GM18907 (cell line): ENCODE measurements around the gene DYNLT3.
A peak's percentile ranks its signal among the peaks of the same experiment; 100 is the strongest.

Source experiments
- ATAC-seq: cut with Tn5 transposase; IDR thresholded peaks from one replicate; pipeline ENCODE4 v1.9.1; 2021; ENCODE audit warnings: mild to moderate bottlenecking, moderate library complexity; ENCODE audit not compliant: unreplicated experiment

DYNLT3 gene

GRCh38 chrX:37846141-37846540 lies 1.2 kb downstream of the DYNLT3 start:
- no peak for ATAC-seq

GRCh38 chrX:37844622-37845021 lies 2.7 kb downstream of the DYNLT3 start:
- no peak for ATAC-seq

- ATAC-seq: no peak
Observed at GRCh38 chrX:37840931-37841330, 6.4 kb downstream of the DYNLT3 start.

GRCh38 chrX:37834937-37835336 lies 12.4 kb downstream of the DYNLT3 start:
- ATAC-seq: no peak

GRCh38 chrX:37830371-37830770 lies 17.0 kb downstream of the DYNLT3 start:
- no peak for ATAC-seq

- no peak for ATAC-seq
Observed at GRCh38 chrX:37829721-37830120, 17.6 kb downstream of the DYNLT3 start.

- peak; percentile 72 for ATAC-seq
Observed at GRCh38 chrX:37825215-37825842, 22.0 kb downstream of the DYNLT3 start.

- no peak for ATAC-seq
Observed at GRCh38 chrX:37824491-37825214, 22.7 kb downstream of the DYNLT3 start.

GRCh38 chrX:37820646-37821045 lies 26.7 kb downstream of the DYNLT3 start:
- ATAC-seq: no peak

GRCh38 chrX:37818031-37818430 lies 29.3 kb downstream of the DYNLT3 start:
- peak; percentile 51 for ATAC-seq

- peak; percentile 46 for ATAC-seq
Observed at GRCh38 chrX:37817579-37817978, 29.8 kb downstream of the DYNLT3 start.

- no peak for ATAC-seq
Observed at GRCh38 chrX:37817176-37817575, 30.2 kb downstream of the DYNLT3 start.

GRCh38 chrX:37816766-37817165 lies 30.6 kb downstream of the DYNLT3 start:
- no peak for ATAC-seq

GRCh38 chrX:37815366-37815765 lies 32.0 kb downstream of the DYNLT3 start:
- ATAC-seq: no peak

GRCh38 chrX:37813570-37813969 lies 33.8 kb downstream of the DYNLT3 start:
- peak; percentile 28 for ATAC-seq

- ATAC-seq: no peak
Observed at GRCh38 chrX:37812110-37812509, 35.3 kb downstream of the DYNLT3 start.

- peak; percentile 44 for ATAC-seq
Observed at GRCh38 chrX:37809970-37810369, 37.4 kb downstream of the DYNLT3 start.

GRCh38 chrX:37803057-37803456 lies 44.3 kb downstream of the DYNLT3 start:
- no peak for ATAC-seq

- ATAC-seq: no peak
Observed at GRCh38 chrX:37802028-37802427, 45.3 kb downstream of the DYNLT3 start.

GRCh38 chrX:37800717-37801116 lies 46.7 kb downstream of the DYNLT3 start:
- ATAC-seq: no peak

GRCh38 chrX:37799936-37800335 lies 47.4 kb downstream of the DYNLT3 start:
- no peak for ATAC-seq

- peak; percentile 85 for ATAC-seq
Observed at GRCh38 chrX:37796805-37797204, 50.6 kb downstream of the DYNLT3 start.

- ATAC-seq: peak; percentile 6
Observed at GRCh38 chrX:37796310-37796709, 51.1 kb downstream of the DYNLT3 start.
